Measurements from ENCODE around the gene RNF133. TPM values are rescaled to one million over a fixed set of nuclear protein-coding genes. Genes with fewer than 3 reads are reported as not detected.
A peak's percentile ranks its signal among the peaks of the same experiment; 100 is the strongest.

RNF133 gene
- total and polyA plus RNA-seq, 12 donors = 0.13 to 3.2 (median 0.57) TPM; not detected in 3

- Histone ChIP-seq H3K36me3 (replicated peaks in 1 of 2) (no peaks in the 10 kb centered on the region), H3K27me3 (no peaks in the 10 kb centered on the region), H3K9me3 (replicated peaks in 1 of 3) (no peaks in the 10 kb centered on the region), H3K4me1 (replicated peaks in 1 of 2) (peaks cover 0 to 9% of the 10 kb centered on the region in 2 donors), H3K4me3 (no peak overlapping the region), H3K27ac (no peak overlapping the region)
- WGBS, 4 donors = 79 to 89% (median 84%) methylated on average over 1 of the region's 1 CpG
- DNase-seq = no peak
- TF ChIP-seq POLR2A (IDR thresholded peaks at IDR 0.05) (no peak), CTCF (IDR thresholded peaks at IDR 0.05) (no peak)
- intact Hi-C loops (cut with DNase I) = no loop called here
Measured at GRCh38 chr7:122677149-122677548, 21.8 kb downstream of the RNF133 start.

- WGBS, 4 donors = 82 to 89% (median 88%) methylated on average over 2 of the region's 2 CpGs
- peaks cover 0 to 9% of the 10 kb centered on the region in 2 donors for H3K4me1 ChIP-seq (replicated peaks in 1 of 2)
- no peak overlapping the region for H3K27ac ChIP-seq
- H3K36me3 ChIP-seq (replicated peaks in 1 of 2) = no peaks in the 10 kb centered on the region
- H3K4me3 ChIP-seq = no peak overlapping the region
- no peaks in the 10 kb centered on the region for H3K27me3 ChIP-seq
- no peaks in the 10 kb centered on the region for H3K9me3 ChIP-seq (replicated peaks in 1 of 3)
- TF ChIP-seq CTCF (IDR thresholded peaks at IDR 0.05) = no peak
- no peak for TF ChIP-seq POLR2A (IDR thresholded peaks at IDR 0.05)
- intact Hi-C loops (cut with DNase I) = no loop called here
- no peak for DNase-seq
Measured at GRCh38 chr7:122676466-122676865, 22.5 kb downstream of the RNF133 start.

GRCh38 chr7:122675621-122676020 lies 23.3 kb downstream of the RNF133 start:
- H3K9me3 ChIP-seq (replicated peaks in 1 of 3) = no peaks in the 10 kb centered on the region
- H3K4me3 ChIP-seq = no peak overlapping the region
- TF ChIP-seq CTCF (IDR thresholded peaks at IDR 0.05) (no peak), POLR2A (IDR thresholded peaks at IDR 0.05) (no peak)
- no peak for DNase-seq
- H3K4me1 ChIP-seq (replicated peaks in 1 of 2) = peaks cover 0 to 9% of the 10 kb centered on the region in 2 donors
- no peak overlapping the region for H3K27ac ChIP-seq
- H3K36me3 ChIP-seq (replicated peaks in 1 of 2) = no peaks in the 10 kb centered on the region
- H3K27me3 ChIP-seq = no peaks in the 10 kb centered on the region
- WGBS, 4 donors = 92 to 97% (median 96%) methylated on average over 7 of the region's 7 CpGs
- intact Hi-C loops (cut with DNase I) = no loop called here

GRCh38 chr7:122675011-122675410 lies 23.9 kb downstream of the RNF133 start:
- peak in 4 of 7 donors; percentile 35 to 53 (median 44) for DNase-seq
- Histone ChIP-seq H3K4me1 (replicated peaks in 1 of 2) (peaks cover 0 to 9% of the 10 kb centered on the region in 2 donors), H3K4me3 (peak overlapping the region in 1 of 4 donors; percentile 6), H3K27me3 (no peaks in the 10 kb centered on the region), H3K36me3 (replicated peaks in 1 of 2) (no peaks in the 10 kb centered on the region), H3K27ac (peak overlapping the region in 1 of 5 donors; percentile 14), H3K9me3 (replicated peaks in 1 of 3) (no peaks in the 10 kb centered on the region)
- intact Hi-C loops (cut with DNase I) = no loop called here
- TF ChIP-seq CTCF (IDR thresholded peaks at IDR 0.05) (no peak), POLR2A (IDR thresholded peaks at IDR 0.05) (no peak)
- 53 to 59% (median 55%) methylated on average over 7 of the region's 7 CpGs for WGBS, 4 donors
